Activated naive CD8-positive, alpha-beta T cell treated with anti-CD3 and anti-CD28 coated beads, Interleukin-2, amount 50 U/mL, for 16 hours (primary cell): ENCODE data around the gene EBI3.
A peak's percentile ranks its signal among the peaks of the same experiment; 100 is the strongest.
"Not testable (repeated sequence)": the region's sequence is repeated elsewhere in the genome, so short reads cannot be mapped to it uniquely, and the experiment has no call there.

Experiments
- DNase-seq: peaks from one replicate; pipeline ENCODE4 v3.0.0-alpha.2; 2020; ENCODE audit warnings: low read depth, low spot score

EBI3 gene

GRCh38 chr19:4234142-4234861 is 5.0 kb downstream of the EBI3 start:
- no peak for DNase-seq

GRCh38 chr19:4234862-4235201 is 5.5 kb downstream of the EBI3 start:
- DNase-seq: no peak

DNA sequence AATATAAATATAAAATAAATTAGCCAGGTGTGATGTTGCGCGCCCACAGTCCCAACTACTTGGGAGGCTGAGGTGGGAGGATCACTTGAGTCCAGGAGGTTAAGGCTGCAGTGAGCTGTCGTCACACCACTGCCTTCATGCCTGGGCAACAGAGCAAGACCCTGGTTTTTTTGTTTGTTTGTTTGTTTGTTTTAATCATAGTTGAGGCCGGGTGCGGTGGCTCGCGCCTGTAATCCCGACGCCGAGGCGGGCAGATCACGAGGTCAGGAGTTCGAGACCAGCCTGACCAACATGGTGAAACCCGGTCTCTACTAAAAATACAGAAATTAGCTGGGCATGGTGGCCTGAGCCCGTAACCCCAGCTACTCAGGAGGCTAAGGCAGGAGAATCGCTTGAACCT is 8.2 kb downstream of the EBI3 start:
- DNase-seq: not testable (repeated sequence)

DNA sequence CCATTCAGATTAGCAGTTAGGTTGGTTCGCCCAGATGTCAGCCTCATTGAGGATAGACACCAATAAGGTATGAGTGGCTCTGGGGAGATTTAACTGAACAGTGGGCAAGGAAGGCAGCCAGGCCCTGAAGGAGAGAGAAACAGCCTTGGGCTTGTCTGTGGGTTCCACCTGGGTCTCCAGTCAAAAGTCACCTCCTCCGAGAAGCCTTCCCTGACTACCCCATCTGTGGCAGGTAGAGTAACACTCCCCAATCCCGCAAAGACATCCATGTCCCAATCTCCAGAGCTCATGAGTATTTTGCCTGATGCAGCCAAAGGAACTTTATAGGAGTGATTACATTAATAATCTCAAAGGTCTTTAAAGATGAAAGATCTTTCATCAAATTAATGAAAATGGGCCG is 9.5 kb downstream of the EBI3 start:
- no peak for DNase-seq

- DNase-seq: no peak
Observed at GRCh38 chr19:4241824-4242430, 12.6 kb downstream of the EBI3 start.

GRCh38 chr19:4245938-4246337 is 16.6 kb downstream of the EBI3 start:
- DNase-seq: not testable (repeated sequence)

DNA sequence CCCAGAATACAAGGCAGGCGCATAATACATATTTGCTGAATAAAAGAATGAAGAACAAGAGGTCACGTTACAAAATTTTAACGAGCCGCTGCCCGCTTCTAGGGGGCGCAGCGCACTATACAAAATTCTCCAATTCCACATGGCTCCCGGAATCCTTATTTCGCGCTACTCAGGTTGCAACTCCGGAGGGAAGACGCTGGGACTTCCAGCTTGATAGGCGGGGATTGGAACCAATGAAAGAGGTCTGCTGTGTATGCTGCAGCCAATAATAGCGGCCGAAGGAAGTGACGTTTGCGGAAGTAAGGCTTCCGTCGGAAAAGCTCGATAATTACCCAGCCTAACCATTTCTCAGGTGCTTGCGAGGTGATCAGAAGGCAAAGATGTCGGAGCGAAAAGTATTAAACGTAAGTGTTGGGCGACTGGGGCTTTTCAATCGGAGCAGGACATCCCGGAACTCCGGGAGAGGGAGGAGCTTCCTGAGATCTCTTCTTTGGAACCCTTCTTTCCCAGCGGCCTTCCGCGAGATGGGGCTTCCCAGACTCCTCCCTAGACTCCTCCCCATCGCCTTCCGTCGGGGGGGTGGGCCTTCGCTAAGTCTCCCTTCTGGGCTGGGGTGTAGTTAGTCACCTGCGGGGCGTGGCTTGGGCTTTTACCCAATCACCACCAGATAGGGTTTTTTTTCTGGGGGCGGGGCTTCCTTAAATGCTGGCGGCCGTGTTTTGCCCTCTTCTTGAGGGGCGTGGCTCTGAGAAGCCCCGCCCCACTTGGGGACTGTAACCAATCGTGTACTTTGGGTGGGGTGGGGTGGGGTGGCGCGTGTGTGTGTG is 17.7 kb downstream of the EBI3 start, which contains the start of gene YJU2:
TSS of gene YJU2 (plus strand) at position 314 of the 827 bp plus-strand sequence. CDS start at position 381, 67 bp downstream.
- DNase-seq: peak; percentile 99

- DNase-seq: no peak
Observed at GRCh38 chr19:4256563-4256962, 27.2 kb downstream of the EBI3 start.

GRCh38 chr19:4257025-4257424 is 27.7 kb downstream of the EBI3 start:
- no peak for DNase-seq

GRCh38 chr19:4258181-4258580 is 28.9 kb downstream of the EBI3 start:
- DNase-seq: no peak

- no peak for DNase-seq
Observed at GRCh38 chr19:4260613-4261191, 31.4 kb downstream of the EBI3 start.

GRCh38 chr19:4264812-4265211 is 35.5 kb downstream of the EBI3 start:
- no peak for DNase-seq

- DNase-seq: no peak
Observed at GRCh38 chr19:4266253-4267000, 37.1 kb downstream of the EBI3 start.

- peak; percentile 40 for DNase-seq
Observed at GRCh38 chr19:4267101-4267900, 38.0 kb downstream of the EBI3 start.

- DNase-seq: no peak
Observed at GRCh38 chr19:4267901-4268815, 38.8 kb downstream of the EBI3 start.

- DNase-seq: no peak
Observed at GRCh38 chr19:4268816-4269430, 39.6 kb downstream of the EBI3 start.

- DNase-seq: no peak
Observed at GRCh38 chr19:4272894-4273293, 43.6 kb downstream of the EBI3 start.

GRCh38 chr19:4274321-4274686 is 45.0 kb downstream of the EBI3 start:
- DNase-seq: not testable (repeated sequence)

DNA sequence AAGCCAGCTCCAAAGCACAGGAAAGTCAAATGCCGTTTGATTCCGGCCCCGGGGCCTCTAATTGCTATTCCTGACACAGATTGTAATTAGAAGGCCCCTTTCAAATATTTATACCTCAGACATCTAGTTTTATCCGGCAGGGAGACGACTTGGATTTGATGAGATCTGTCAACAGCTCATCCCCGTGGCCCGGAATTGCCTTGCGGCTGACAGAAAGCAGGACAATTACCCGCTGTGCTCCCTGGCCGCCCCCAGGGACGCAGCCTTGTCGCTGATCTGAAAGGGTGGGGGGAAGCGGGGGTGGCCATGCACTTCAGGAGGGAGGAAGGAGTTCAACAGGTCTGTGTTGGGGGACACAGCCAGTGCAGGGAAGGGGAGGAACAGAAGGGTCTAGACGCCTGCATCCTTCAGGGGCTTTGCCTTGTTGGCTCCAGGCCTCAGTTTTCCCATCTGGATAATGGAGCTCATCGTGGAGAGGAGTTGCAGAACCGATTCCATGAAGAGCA is 47.9 kb downstream of the EBI3 start:
- DNase-seq: no peak
